ENCODE data around the gene ANXA2. TPM values are rescaled to one million over a fixed set of nuclear protein-coding genes. Genes with fewer than 3 reads are reported as not detected.
A peak's percentile ranks its signal among the peaks of the same experiment; 100 is the strongest.
"Not testable (repeated sequence)": the region's sequence is repeated elsewhere in the genome, so short reads cannot be mapped to it uniquely, and the experiment has no call there.

ANXA2 gene
- total RNA-seq, 1 experiment from 2014 or later: 3,998 TPM

DNA sequence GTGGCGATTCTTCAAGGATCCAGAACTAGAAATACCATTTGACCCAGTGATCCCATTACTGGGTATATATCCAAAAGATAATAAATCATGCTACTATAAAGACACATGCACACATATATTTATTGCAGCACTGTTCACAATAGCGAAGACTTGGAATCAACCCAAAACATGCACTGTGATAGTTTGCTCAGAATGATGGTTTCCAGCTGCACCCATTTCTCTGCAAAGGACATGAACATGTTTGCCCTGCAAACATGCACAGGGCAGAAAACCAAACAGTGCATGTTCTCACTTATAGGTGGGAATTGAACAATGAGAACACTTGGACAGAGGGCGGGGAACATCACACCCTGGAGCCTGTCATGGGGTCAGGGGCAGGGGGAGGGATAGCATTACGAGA lies 62.5 kb downstream of the ANXA2 start:
- in situ Hi-C loops (cut with HindIII; ENCODE audit: low pct_unique_long_range_greater_than_20kb, low sequenced_read_pairs); DNase-seq (ENCODE audit: low read depth): not testable (repeated sequence)

- in situ Hi-C loops (cut with HindIII; ENCODE audit: low pct_unique_long_range_greater_than_20kb, low sequenced_read_pairs): no loop called here
- DNase-seq (ENCODE audit: low read depth): no peak
Observed at GRCh38 chr15:60328852-60329443, 68.8 kb downstream of the ANXA2 start.

DNA sequence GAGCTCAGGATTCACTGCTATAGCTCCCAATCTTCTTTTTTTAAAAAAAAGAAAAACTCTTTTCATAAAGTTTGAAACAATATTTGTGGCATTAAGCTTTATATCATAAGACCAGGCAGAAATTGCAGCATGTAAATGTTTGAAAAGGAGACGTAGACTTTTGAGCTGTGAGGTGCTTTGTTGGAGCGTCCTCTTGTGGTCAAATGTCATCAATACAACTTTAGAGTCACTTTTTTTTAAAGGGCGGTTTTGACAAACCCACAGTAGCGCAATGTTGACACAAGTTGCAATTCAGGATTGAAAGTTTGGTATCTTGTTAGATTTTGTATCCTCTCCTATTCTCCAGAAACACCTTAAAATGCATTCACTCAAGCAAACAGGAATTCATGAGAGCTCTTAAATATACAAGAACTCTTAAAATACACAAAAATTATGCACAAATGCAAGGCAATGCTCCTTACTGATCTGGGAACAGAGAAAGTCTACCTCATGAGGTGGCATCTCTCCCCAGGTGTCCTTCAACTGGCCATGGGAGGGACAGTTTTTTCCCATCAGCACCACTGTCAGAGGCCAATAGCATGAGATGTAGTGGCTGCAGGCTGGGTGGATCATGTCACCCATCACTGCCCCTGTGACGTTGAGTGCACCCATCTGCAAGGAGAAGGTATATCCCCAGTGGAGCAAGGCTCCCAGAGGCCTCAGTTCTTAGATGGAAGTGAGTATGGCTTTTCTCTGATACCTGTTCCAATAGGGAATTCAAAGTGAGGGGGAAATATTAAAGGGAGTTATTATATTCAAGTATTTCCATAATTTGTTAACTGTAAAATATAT lies 70.7 kb downstream of the ANXA2 start:
- in situ Hi-C loops (cut with HindIII; ENCODE audit: low pct_unique_long_range_greater_than_20kb, low sequenced_read_pairs): no loop called here

DNA sequence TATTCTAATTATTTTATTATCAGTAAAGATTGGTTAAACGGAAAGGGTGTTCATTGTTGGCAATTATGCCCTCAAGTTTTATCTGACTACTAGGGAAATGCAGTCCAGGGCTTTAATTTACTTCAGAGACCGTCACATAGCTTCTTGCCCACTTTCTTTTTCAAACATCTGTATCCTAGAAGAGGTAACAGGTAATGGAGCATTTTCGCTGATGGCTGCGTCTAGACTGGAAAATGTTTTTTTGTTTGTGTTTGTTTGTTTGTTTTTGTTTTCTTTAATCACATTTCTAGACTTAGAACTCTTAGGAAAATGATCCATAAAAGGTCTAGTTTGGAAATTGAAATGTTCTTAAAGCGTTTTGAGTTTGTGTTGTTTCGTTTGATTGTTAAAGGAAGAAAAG lies 71.4 kb downstream of the ANXA2 start:
- in situ Hi-C loops (cut with HindIII; ENCODE audit: low pct_unique_long_range_greater_than_20kb, low sequenced_read_pairs): no loop called here
- DNase-seq (ENCODE audit: low read depth): no peak

More for the DNA sequence above, 70.7 kb downstream of the ANXA2 start:
- DNase-seq (ENCODE audit: low read depth): peak; percentile 42

DNA sequence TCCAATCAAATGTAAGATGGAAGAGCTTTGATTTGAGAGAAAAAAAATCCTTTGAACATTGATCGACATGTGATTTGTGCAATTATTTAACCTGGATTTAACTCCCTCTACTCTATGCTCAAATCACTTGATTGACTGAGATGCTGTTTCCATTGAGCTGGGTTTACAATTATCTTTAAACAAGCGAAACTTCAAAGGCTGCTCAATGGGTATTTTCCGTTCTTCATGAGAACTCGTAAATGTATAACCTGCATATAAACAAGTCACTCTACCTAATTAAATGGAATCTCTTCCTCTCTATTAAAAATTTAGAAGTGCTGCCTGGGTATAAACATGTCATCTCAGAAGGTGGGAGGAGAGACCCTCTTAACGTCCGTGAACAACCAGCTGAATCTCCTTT lies 71.9 kb downstream of the ANXA2 start:
- in situ Hi-C loops (cut with HindIII; ENCODE audit: low pct_unique_long_range_greater_than_20kb, low sequenced_read_pairs): no loop called here
- DNase-seq (ENCODE audit: low read depth): no peak

DNA sequence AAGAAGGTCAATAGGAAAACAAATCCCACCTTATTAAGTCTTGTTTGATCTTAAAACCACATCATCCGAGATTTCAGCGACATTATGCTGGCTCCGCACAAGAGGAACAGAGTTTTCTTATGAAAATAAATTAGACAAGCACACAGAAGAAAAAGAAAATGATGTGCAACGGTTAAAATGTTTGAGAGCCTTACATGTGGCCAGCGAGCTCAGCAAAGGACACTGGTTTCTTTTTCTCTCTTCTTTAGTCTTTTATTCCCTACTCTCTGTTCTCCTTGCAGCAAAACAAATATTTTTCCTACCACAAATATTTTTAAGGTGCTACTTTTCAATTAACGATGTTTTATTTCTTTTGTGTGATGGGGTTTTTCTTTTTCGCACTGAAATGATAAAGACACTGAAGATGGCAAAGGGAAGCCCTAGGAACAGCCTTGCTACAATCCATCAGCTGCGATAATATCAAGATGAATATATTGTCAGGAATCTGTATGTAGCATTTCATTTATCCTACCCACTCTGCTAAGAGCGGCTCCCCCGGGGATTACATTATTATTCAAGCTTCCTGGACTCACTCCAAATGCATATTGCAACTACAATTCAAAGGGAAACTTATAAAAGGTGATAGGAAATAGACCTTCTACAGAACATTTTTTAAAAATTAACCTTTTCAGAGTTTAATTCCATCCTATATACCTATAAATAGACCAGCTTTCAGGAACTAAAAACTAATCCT lies 72.9 kb downstream of the ANXA2 start:
- in situ Hi-C loops (cut with HindIII; ENCODE audit: low pct_unique_long_range_greater_than_20kb, low sequenced_read_pairs): no loop called here

DNA sequence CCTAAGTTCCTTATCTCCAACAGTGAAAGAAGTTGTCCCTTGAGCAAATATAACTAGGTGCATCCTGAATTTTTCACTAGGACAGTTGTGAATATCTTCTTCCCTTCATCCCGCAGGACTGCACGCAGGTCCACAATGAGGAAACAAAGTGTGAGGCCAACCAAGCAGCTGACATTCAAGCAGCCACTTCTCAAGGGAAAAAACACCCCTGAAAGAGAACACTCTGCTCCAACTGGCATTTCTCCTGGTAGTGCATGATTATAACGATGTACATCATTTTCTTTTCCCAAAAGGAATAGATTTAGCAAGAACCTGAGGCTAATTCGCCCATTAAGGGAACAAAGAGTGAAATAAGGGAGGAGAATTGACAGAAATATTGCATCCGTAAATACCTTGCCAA lies 74.5 kb downstream of the ANXA2 start:
- in situ Hi-C loops (cut with HindIII; ENCODE audit: low pct_unique_long_range_greater_than_20kb, low sequenced_read_pairs): no loop called here
- DNase-seq (ENCODE audit: low read depth): no peak

More for the DNA sequence above, 72.9 kb downstream of the ANXA2 start:
- no peak for DNase-seq (ENCODE audit: low read depth)

DNA sequence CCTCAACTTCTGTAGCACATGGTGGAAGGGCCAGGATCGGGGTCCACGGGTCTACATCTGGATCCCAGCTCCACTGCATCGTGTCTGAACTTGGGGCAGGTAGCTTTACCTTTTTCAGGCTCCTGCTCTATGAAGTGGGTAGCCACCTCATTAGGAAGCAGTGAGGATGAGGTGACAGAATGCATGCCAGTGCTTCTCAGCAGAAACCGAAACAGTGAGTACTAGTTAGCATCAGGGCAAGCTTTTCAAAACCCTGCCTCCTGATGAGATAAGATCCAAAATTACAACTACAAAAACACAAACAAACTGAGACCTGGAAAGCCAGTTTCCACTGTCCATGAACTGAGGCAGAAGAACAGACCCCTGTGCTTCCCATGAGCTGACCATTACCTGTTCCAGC lies 77.4 kb downstream of the ANXA2 start:
- no peak for DNase-seq (ENCODE audit: low read depth)
- in situ Hi-C loops (cut with HindIII; ENCODE audit: low pct_unique_long_range_greater_than_20kb, low sequenced_read_pairs): no loop called here

GRCh38 chr15:60318216-60318867 lies 79.4 kb downstream of the ANXA2 start:
- no peak for DNase-seq (ENCODE audit: low read depth)
- in situ Hi-C loops (cut with HindIII; ENCODE audit: low pct_unique_long_range_greater_than_20kb, low sequenced_read_pairs): no loop called here

- in situ Hi-C loops (cut with HindIII; ENCODE audit: low pct_unique_long_range_greater_than_20kb, low sequenced_read_pairs): no loop called here
- DNase-seq (ENCODE audit: low read depth): no peak
Observed at GRCh38 chr15:60316961-60317360, 80.8 kb downstream of the ANXA2 start.

DNA sequence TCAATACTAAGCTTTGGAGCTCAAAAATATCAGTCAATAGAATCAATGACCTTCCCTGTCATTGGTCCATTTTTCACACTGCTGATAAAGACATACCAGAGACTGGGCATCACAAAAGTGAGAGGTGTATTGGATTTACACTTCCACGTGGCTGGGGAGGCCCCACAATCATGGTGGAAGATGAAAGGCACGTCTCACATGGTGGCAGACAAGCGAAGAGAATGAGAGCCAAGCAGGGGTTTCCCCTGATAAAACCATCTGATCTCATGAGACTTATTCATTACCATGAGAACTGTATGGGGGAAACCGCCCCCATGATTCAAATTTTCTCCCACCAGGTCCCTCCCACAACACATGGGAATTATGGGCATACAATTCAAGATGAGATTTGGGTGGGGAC lies 81.9 kb downstream of the ANXA2 start:
- no peak for DNase-seq (ENCODE audit: low read depth)
- in situ Hi-C loops (cut with HindIII; ENCODE audit: low pct_unique_long_range_greater_than_20kb, low sequenced_read_pairs): no loop called here

- DNase-seq (ENCODE audit: low read depth): no peak
- in situ Hi-C loops (cut with HindIII; ENCODE audit: low pct_unique_long_range_greater_than_20kb, low sequenced_read_pairs): no loop called here
Observed at GRCh38 chr15:60313906-60314305, 83.9 kb downstream of the ANXA2 start.

GRCh38 chr15:60307034-60307433 lies 90.8 kb downstream of the ANXA2 start:
- in situ Hi-C loops (cut with HindIII; ENCODE audit: low pct_unique_long_range_greater_than_20kb, low sequenced_read_pairs): no loop called here
- no peak for DNase-seq (ENCODE audit: low read depth)

DNA sequence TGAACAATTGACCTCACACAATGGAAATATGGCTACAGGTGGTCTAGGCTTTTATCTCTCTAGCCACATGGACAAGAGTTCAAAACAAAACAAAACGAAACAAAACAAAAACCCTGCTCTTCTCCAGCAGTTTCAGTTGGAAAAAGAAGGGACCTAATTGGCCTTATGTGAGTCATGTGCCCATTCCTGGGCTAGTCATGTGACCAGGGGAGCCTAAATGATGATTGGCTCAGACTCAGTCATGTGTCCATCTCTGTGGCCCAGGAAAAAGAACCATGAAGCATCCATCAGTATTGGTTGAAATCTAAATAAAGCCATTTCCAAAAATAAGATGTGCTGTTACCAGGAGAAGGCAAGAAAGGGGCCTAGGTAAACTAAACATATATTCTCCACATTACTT lies 96.8 kb downstream of the ANXA2 start:
- DNase-seq (ENCODE audit: low read depth): no peak
- in situ Hi-C loops (cut with HindIII; ENCODE audit: low pct_unique_long_range_greater_than_20kb, low sequenced_read_pairs): no loop called here

DNA sequence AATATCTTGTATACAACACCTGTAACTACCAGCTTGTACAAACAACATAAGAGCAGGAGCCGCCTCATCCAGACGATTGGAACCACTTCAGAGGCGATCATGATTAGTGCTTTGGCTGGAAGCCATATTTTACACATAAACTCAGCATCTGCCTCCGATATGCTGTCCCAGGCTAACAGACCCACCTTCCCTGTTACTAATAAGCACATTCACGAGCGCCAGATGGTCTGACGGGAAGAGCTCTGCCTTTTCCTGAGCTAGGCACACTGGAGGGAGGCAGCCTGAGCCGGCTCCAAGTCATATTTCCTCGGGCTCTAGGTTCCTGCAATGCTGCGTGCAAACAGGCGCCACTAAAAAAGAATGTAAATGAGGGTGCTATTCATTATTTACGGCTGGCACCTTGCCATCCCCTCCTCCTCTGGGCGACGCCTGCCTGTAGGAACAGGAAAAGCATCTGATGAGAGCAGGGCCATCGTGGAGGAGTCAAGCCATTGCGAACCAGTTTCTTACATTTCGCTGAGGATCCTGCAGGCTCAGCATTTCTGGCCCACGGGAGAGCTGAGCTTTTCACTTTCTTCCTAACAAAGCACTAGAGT lies 98.2 kb downstream of the ANXA2 start:
- in situ Hi-C loops (cut with HindIII; ENCODE audit: low pct_unique_long_range_greater_than_20kb, low sequenced_read_pairs): no loop called here

More for the DNA sequence above, 98.2 kb downstream of the ANXA2 start:
- no peak for DNase-seq (ENCODE audit: low read depth)
